Activated CD4-positive, alpha-beta T cell treated with anti-CD3 and anti-CD28 coated beads for 36 hours (primary cell): Measurements from ENCODE around the gene ZNF319. TPM values are rescaled to one million over a fixed set of nuclear protein-coding genes. Genes with fewer than 3 reads are reported as not detected.
"Not testable (repeated sequence)": the region's sequence is repeated elsewhere in the genome, so short reads cannot be mapped to it uniquely, and the experiment has no call there.

Source experiments
- ATAC-seq: fragments of 200-7000 bp; cut with Tn5 transposase; one replicate; pipeline ENCODE4 v1.10.0; 2021; ENCODE audit warnings: mild to moderate bottlenecking, moderate library complexity
- CTCF ChIA-PET: fragments of 350-600 bp; sonication (Branson Sonifier 250); formaldehyde crosslinking; loops from one replicate; lab custom pipeline; 2021; ENCODE audit warnings: antibody characterized with exemption; lab: Charles Lee
- POLR2A ChIA-PET: fragments of 350-600 bp; sonication (Branson Sonifier 250); formaldehyde crosslinking; loops from one replicate; lab custom pipeline; 2021; ENCODE audit warnings: antibody characterized with exemption, inconsistent platforms; lab: Charles Lee
- DNase-seq: peaks from one replicate; pipeline ENCODE4 v3.0.0-alpha.2; 2020
- H3K27ac Mint-ChIP-seq: one replicate; pipeline ENCODE4 v1.8.0; 2021; ENCODE audit warnings: mixed read lengths
- H3K27me3 Mint-ChIP-seq: one replicate; pipeline ENCODE4 v1.8.0; 2021; ENCODE audit warnings: mixed read lengths
- H3K36me3 Mint-ChIP-seq: one replicate; pipeline ENCODE4 v1.8.0; 2021; ENCODE audit warnings: low read depth, mixed read lengths
- H3K4me1 Mint-ChIP-seq: one replicate; pipeline ENCODE4 v1.8.0; 2021; ENCODE audit warnings: mixed read lengths
- H3K4me3 Mint-ChIP-seq: one replicate; pipeline ENCODE4 v1.8.0; 2021; ENCODE audit warnings: mild to moderate bottlenecking, moderate library complexity, mixed read lengths
- H3K9me3 Mint-ChIP-seq: one replicate; pipeline ENCODE4 v1.8.0; 2021; ENCODE audit warnings: low read depth, mixed read lengths
- intact Hi-C, 2 experiments: fragments of 100-400 bp; cut with DNase I in 1 of 2; cut with micrococcal nuclease in 1 of 2; formaldehyde crosslinking; loops; one replicate each; pipeline versions ENCODE4 v1.14.2 to v1.15.1; 2022 to 2024; cut with DNase I, micrococcal nuclease
- total RNA-seq, 2 experiments: library from RNA; stranded (reverse); gene quantifications; one replicate each; pipeline ENCODE4 v1.2.3, GENCODE V29; 2021

The ZNF319 gene
- total RNA-seq, 2 experiments from 2014 or later = 5.3 to 6.6 TPM

GRCh38 chr16:58018803-58019202, 18.3 kb upstream of the ZNF319 start:
- CTCF ChIA-PET = interaction anchor here (1.1 kb wide), 1 partner anchor 108 kb away, joined by 3 read pairs; no protein-coding TSS in a partner anchor
- Mint-ChIP-seq H3K27me3 (no peaks in the 10 kb centered on the region), H3K4me3 (no peak overlapping the region), H3K36me3 (peaks cover 3% of the 10 kb centered on the region), H3K9me3 (no peaks in the 10 kb centered on the region), H3K4me1 (peaks cover 6% of the 10 kb centered on the region), H3K27ac (no peak overlapping the region)
- DNase-seq (no peak), ATAC-seq (no peak)
- intact Hi-C loops = no loop called here
- POLR2A ChIA-PET = no interaction called here

- ATAC-seq (no peak), DNase-seq (no peak)
- CTCF ChIA-PET = no interaction called here
- Mint-ChIP-seq H3K27ac (no peak overlapping the region), H3K36me3 (peaks cover 3% of the 10 kb centered on the region), H3K27me3 (no peaks in the 10 kb centered on the region), H3K4me1 (peaks cover 6% of the 10 kb centered on the region), H3K9me3 (no peaks in the 10 kb centered on the region), H3K4me3 (no peak overlapping the region)
- POLR2A ChIA-PET = interaction anchor here (0.6 kb wide), 1 partner anchor 11 kb away, joined by 3 read pairs; no protein-coding TSS in a partner anchor
- intact Hi-C loops = no loop called here
Observed at GRCh38 chr16:58016840-58017446, 16.5 kb upstream of the ZNF319 start.

GRCh38 chr16:58013201-58013956, 12.9 kb upstream of the ZNF319 start:
- CTCF ChIA-PET = interaction anchor here (0.7 to 0.8 kb wide), 2 partner anchors 114 to 132 kb away, joined by 3 read pairs; no protein-coding TSS in a partner anchor
- no peak for DNase-seq
- Mint-ChIP-seq H3K4me1 (no peaks in the 10 kb centered on the region), H3K36me3 (peaks cover 18% of the 10 kb centered on the region), H3K9me3 (no peaks in the 10 kb centered on the region), H3K27ac (no peak overlapping the region), H3K27me3 (no peaks in the 10 kb centered on the region), H3K4me3 (no peak overlapping the region)
- intact Hi-C loops = no loop called here
- POLR2A ChIA-PET = interaction anchor here (0.6 kb wide), 1 partner anchor 9 kb away, joined by 4 read pairs; no protein-coding TSS in a partner anchor
- ATAC-seq = no peak

- no peaks in the 10 kb centered on the region for H3K27me3 Mint-ChIP-seq
- intact Hi-C loops = no loop called here
- H3K4me1 Mint-ChIP-seq = no peaks in the 10 kb centered on the region
- H3K36me3 Mint-ChIP-seq = peaks cover 21% of the 10 kb centered on the region
- no peaks in the 10 kb centered on the region for H3K9me3 Mint-ChIP-seq
- POLR2A ChIA-PET = no interaction called here
- no peak overlapping the region for H3K27ac Mint-ChIP-seq
- CTCF ChIA-PET = no interaction called here
- H3K4me3 Mint-ChIP-seq = no peak overlapping the region
- DNase-seq (no peak), ATAC-seq (no peak)
Observed at GRCh38 chr16:58012481-58012880, 12.0 kb upstream of the ZNF319 start.

GRCh38 chr16:58011652-58012051, 11.2 kb upstream of the ZNF319 start:
- Mint-ChIP-seq H3K4me1 (no peaks in the 10 kb centered on the region), H3K9me3 (no peaks in the 10 kb centered on the region), H3K27me3 (no peaks in the 10 kb centered on the region), H3K27ac (no peak overlapping the region), H3K36me3 (peaks cover 26% of the 10 kb centered on the region), H3K4me3 (no peak overlapping the region)
- ChIA-PET POLR2A (no interaction called here), CTCF (no interaction called here)
- intact Hi-C loops = no loop called here
- no peak for ATAC-seq
- DNase-seq = no peak

- no peak for ATAC-seq
- H3K27ac Mint-ChIP-seq = no peak overlapping the region
- no peak overlapping the region for H3K4me3 Mint-ChIP-seq
- no peaks in the 10 kb centered on the region for H3K27me3 Mint-ChIP-seq
- intact Hi-C loops = no loop called here
- ChIA-PET POLR2A (no interaction called here), CTCF (interaction anchor here (0.9 to 1.1 kb wide), 3 partner anchors 9 to 15 kb away, joined by 3 to 4 read pairs (median 3); partner anchors contain the start of gene ZNF319)
- H3K4me1 Mint-ChIP-seq = no peaks in the 10 kb centered on the region
- no peaks in the 10 kb centered on the region for H3K9me3 Mint-ChIP-seq
- no peak for DNase-seq
- peaks cover 33% of the 10 kb centered on the region for H3K36me3 Mint-ChIP-seq
Observed at GRCh38 chr16:58010886-58011285, 10.4 kb upstream of the ZNF319 start.

- Mint-ChIP-seq H3K4me1 (peaks cover under 1% of the 10 kb centered on the region), H3K9me3 (no peaks in the 10 kb centered on the region), H3K27me3 (no peaks in the 10 kb centered on the region), H3K4me3 (no peak overlapping the region), H3K36me3 (peaks cover 34% of the 10 kb centered on the region), H3K27ac (no peak overlapping the region)
- intact Hi-C loops = no loop called here
- ChIA-PET POLR2A (no interaction called here), CTCF (interaction anchor here (1.1 kb wide), 2 partner anchors 10 kb away, joined by 3 to 4 read pairs; partner anchors contain the start of gene ZNF319)
- DNase-seq (no peak), ATAC-seq (no peak)
Observed at GRCh38 chr16:58009856-58010416, 9.5 kb upstream of the ZNF319 start.

- H3K27me3 Mint-ChIP-seq, H3K4me3 Mint-ChIP-seq, H3K9me3 Mint-ChIP-seq, DNase-seq, H3K27ac Mint-ChIP-seq, ATAC-seq: not testable (repeated sequence)
- CTCF ChIA-PET = interaction anchor here (0.6 to 1.4 kb wide), 2 partner anchors 9 to 526 kb away, joined by 3 to 4 read pairs; no protein-coding TSS in a partner anchor
- POLR2A ChIA-PET = interaction anchor here (0.7 kb wide), 1 partner anchor 9 kb away, joined by 4 read pairs; no protein-coding TSS in a partner anchor
- Mint-ChIP-seq H3K36me3 (peaks cover 19% of the 10 kb centered on the region), H3K4me1 (peaks cover 19% of the 10 kb centered on the region)
- intact Hi-C loops = loop anchor here (1.0 to 5.0 kb wide), 5 partner anchors 105 to 1647 kb away; partner anchors contain the start of genes CCDC102A (in 1 of the 2), CIAPIN1 (in 1 of the 2) and COQ9 (in 1 of the 2)
Observed at GRCh38 chr16:58004736-58005135, 4.3 kb upstream of the ZNF319 start.

- H3K36me3 Mint-ChIP-seq = peaks cover 17% of the 10 kb centered on the region
- H3K27ac Mint-ChIP-seq = no peak overlapping the region
- H3K4me3 Mint-ChIP-seq = no peak overlapping the region
- peaks cover 34% of the 10 kb centered on the region for H3K4me1 Mint-ChIP-seq
- intact Hi-C loops = loop anchor here in 1 of 2 experiments (5.0 kb wide), 4 partner anchors 411 to 1646 kb away; partner anchors contain the start of genes CCDC102A, CIAPIN1 and COQ9
- POLR2A ChIA-PET = no interaction called here
- CTCF ChIA-PET = interaction anchor here (0.5 kb wide), 1 partner anchor 355 kb away, joined by 3 read pairs; no protein-coding TSS in a partner anchor
- DNase-seq (no peak), ATAC-seq (no peak)
- H3K9me3 Mint-ChIP-seq = no peaks in the 10 kb centered on the region
- H3K27me3 Mint-ChIP-seq = no peaks in the 10 kb centered on the region
Observed at GRCh38 chr16:58002936-58003335, 2.5 kb upstream of the ZNF319 start.

- no peak overlapping the region for H3K4me3 Mint-ChIP-seq
- ChIA-PET POLR2A (no interaction called here), CTCF (interaction anchor here (0.5 to 1.2 kb wide), 4 partner anchors 20 to 354 kb away, joined by 3 read pairs; partner anchors contain the start of gene CNGB1)
- no peaks in the 10 kb centered on the region for H3K9me3 Mint-ChIP-seq
- intact Hi-C loops = loop anchor here in 1 of 2 experiments (5.0 kb wide), 4 partner anchors 410 to 1645 kb away; partner anchors contain the start of genes CCDC102A, CIAPIN1 and COQ9
- DNase-seq = no peak
- no peak for ATAC-seq
- H3K27me3 Mint-ChIP-seq = no peaks in the 10 kb centered on the region
- no peak overlapping the region for H3K27ac Mint-ChIP-seq
- peaks cover 37% of the 10 kb centered on the region for H3K4me1 Mint-ChIP-seq
- H3K36me3 Mint-ChIP-seq = peaks cover 19% of the 10 kb centered on the region
Observed at GRCh38 chr16:58002416-58002800, 1.9 kb upstream of the ZNF319 start.
